ENCODE data around the gene EML5.

DNA sequence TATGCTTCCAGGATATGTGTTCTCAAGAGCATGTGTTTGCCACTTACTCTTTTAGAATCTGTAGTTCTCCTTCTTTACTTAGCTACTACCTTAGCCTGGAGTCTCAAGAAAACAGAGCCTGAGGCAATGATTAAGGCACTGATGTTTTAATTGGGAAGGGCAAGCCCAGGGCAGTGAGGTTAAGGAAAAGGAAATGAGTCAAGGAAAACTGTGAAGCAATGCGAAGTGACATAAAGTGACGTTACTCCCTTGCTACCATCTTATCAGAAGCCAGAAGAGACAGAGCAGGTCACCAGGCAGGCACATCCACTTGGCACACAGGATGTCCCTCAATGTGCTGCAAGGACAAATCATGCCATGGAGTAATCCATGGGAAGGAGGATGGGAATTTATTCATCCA lies 11.3 kb upstream of the EML5 start:
- TF ChIP-seq CTCF (IDR thresholded peaks at IDR 0.05; ENCODE audit: low read depth, low read length) (no peak), EZH2phosphoT487 (IDR thresholded peaks at IDR 0.05; ENCODE audit: low read depth) (no peak)

Measured in OCI-LY3 (cell line).